Esophagus muscularis mucosa (tissue), 3 donors: ENCODE data around the gene KLHL30.

Source experiments
- CTCF ChIP-seq, 3 experiments: fragments of 200-600 bp in 2 of 3; fragments of 450-650 bp in 1 of 3; sonication (generic) in 2 of 3; IDR thresholded peaks; one replicate each; pipeline ENCODE4 v1.5.1; 2017 to 2019; ENCODE audit warnings: antibody characterized with exemption in 3 of 3, mild to moderate bottlenecking in 2 of 3, moderate library complexity in 1 of 3
- POLR2A ChIP-seq: fragments of 450-650 bp; IDR thresholded peaks from one replicate; pipeline ENCODE4 v1.6.1; 2017; ENCODE audit warnings: antibody characterized with exemption, moderate library complexity, mild to moderate bottlenecking, low read depth

- no peak for TF ChIP-seq CTCF (IDR thresholded peaks at IDR 0.05)
- TF ChIP-seq POLR2A, result no peak
Observed at GRCh38 chr2:238141541-238142318, 3.3 kb downstream of the KLHL30 start.
